ENCODE results near the gene LMBRD1.

The LMBRD1 gene

DNA sequence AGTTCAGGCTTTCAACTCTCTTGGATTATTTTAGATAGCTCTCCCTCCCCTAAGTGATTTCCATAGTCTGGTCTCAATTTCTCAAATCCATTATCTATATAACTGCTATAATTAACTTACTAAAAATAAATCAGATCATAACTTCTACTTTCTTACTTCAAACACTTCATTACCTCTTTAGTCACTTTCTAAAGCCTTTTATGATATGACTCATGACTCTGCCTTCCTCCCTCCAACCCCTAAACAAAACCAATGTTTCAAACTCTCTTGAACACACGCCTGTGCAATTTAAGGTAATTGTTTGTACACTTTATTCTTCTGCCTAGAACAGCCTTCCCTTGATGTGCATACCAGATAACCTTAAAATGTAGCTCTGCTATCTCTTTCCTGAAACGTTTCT lies 100.5 kb downstream of the LMBRD1 start:
- H3K27me3 ChIP-seq (ENCODE audit: control insufficient read depth, low read length): no peaks in the 10 kb centered on the region
- no peak overlapping the region for H3K4me3 ChIP-seq (ENCODE audit: low read length)
- peaks cover 35% of the 10 kb centered on the region for H3K36me3 ChIP-seq (ENCODE audit: control insufficient read depth, low read length)
- no peaks in the 10 kb centered on the region for H3K9me2 ChIP-seq (replicated peaks; ENCODE audit: control insufficient read depth, low read length)
- TF ChIP-seq EZH2phosphoT487 (IDR thresholded peaks at IDR 0.05; ENCODE audit: borderline replicate concordance, low read length): no peak
- TF ChIP-seq, protein P1, sequence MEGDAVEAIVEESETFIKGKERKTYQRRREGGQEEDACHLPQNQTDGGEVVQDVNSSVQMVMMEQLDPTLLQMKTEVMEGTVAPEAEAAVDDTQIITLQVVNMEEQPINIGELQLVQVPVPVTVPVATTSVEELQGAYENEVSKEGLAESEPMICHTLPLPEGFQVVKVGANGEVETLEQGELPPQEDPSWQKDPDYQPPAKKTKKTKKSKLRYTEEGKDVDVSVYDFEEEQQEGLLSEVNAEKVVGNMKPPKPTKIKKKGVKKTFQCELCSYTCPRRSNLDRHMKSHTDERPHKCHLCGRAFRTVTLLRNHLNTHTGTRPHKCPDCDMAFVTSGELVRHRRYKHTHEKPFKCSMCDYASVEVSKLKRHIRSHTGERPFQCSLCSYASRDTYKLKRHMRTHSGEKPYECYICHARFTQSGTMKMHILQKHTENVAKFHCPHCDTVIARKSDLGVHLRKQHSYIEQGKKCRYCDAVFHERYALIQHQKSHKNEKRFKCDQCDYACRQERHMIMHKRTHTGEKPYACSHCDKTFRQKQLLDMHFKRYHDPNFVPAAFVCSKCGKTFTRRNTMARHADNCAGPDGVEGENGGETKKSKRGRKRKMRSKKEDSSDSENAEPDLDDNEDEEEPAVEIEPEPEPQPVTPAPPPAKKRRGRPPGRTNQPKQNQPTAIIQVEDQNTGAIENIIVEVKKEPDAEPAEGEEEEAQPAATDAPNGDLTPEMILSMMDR (IDR thresholded peaks at IDR 0.05; ENCODE audit: low read depth, low read length, poor library complexity, severe bottlenecking): no peak
- no peaks in the 10 kb centered on the region for H3F3A ChIP-seq (ENCODE audit: control insufficient read depth, insufficient read depth)
- no peaks in the 10 kb centered on the region for H3K9me3 ChIP-seq (ENCODE audit: control insufficient read depth, insufficient read depth, low read length)
- H3K79me2 ChIP-seq (ENCODE audit: control insufficient read depth, low read length): no peaks in the 10 kb centered on the region
- no peaks in the 10 kb centered on the region for H3K4me1 ChIP-seq (ENCODE audit: control insufficient read depth, low read length)
- no peak overlapping the region for H3K4me2 ChIP-seq (ENCODE audit: low read length)
- H3K27ac ChIP-seq (ENCODE audit: low read depth, low read length): no peak overlapping the region
- no peaks in the 10 kb centered on the region for H4K20me1 ChIP-seq (ENCODE audit: control insufficient read depth, insufficient read depth, low read depth, low read length)

DNA sequence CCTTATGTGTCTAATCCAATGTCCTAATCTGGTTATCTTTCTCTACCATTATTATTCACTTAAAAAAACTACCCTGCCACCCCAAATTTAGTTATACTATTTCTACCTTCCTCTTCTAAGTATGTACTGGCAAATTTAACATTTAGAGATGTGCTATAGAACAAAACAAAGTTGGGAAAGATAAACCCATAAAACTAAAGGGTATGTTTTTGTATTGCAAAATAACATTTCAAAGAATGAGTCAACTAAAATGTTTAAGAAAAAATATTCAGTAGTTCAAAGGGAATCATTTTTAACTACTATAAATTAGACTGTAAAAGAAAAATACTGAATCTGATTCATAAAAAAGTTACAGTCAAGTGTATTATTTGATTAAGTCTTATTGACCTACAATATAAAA lies 103.0 kb downstream of the LMBRD1 start:
- H3K36me3 ChIP-seq (ENCODE audit: control insufficient read depth, low read length): peaks cover 19% of the 10 kb centered on the region
- H3F3A ChIP-seq (ENCODE audit: control insufficient read depth, insufficient read depth): no peaks in the 10 kb centered on the region
- no peaks in the 10 kb centered on the region for H3K9me2 ChIP-seq (replicated peaks; ENCODE audit: control insufficient read depth, low read length)
- no peaks in the 10 kb centered on the region for H4K20me1 ChIP-seq (ENCODE audit: control insufficient read depth, insufficient read depth, low read depth, low read length)
- no peak overlapping the region for H3K27ac ChIP-seq (ENCODE audit: low read depth, low read length)
- H3K4me1 ChIP-seq (ENCODE audit: control insufficient read depth, low read length): no peaks in the 10 kb centered on the region
- H3K79me2 ChIP-seq (ENCODE audit: control insufficient read depth, low read length): no peaks in the 10 kb centered on the region
- no peak for TF ChIP-seq EZH2phosphoT487 (IDR thresholded peaks at IDR 0.05; ENCODE audit: borderline replicate concordance, low read length)
- TF ChIP-seq, protein P1 (IDR thresholded peaks at IDR 0.05; ENCODE audit: low read depth, low read length, poor library complexity, severe bottlenecking): no peak
- no peaks in the 10 kb centered on the region for H3K9me3 ChIP-seq (ENCODE audit: control insufficient read depth, insufficient read depth, low read length)
- H3K4me3 ChIP-seq (ENCODE audit: low read length): no peak overlapping the region
- no peaks in the 10 kb centered on the region for H3K27me3 ChIP-seq (ENCODE audit: control insufficient read depth, low read length)
- no peak overlapping the region for H3K4me2 ChIP-seq (ENCODE audit: low read length)

DNA sequence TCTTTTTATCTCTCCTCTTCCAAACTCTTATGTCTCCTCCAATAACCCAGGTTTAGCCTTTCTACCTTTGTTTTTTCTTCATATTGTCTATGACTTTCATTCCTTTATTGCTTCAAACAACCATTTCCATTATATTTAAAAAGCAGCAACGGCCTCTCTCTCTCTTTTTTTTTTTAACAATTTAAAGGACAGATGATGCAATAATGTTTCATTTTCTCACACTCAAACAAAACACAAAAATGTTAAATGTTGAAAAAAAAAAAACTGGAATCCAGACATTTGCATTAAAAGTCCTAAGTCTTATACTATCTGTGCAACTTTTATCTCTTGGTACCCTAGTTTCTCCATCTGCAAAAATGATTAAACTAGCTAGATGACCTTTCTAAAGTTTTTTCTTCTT lies 105.8 kb downstream of the LMBRD1 start:
- no peaks in the 10 kb centered on the region for H3K27me3 ChIP-seq (ENCODE audit: control insufficient read depth, low read length)
- no peaks in the 10 kb centered on the region for H3K9me2 ChIP-seq (replicated peaks; ENCODE audit: control insufficient read depth, low read length)

More for the DNA sequence above, 105.8 kb downstream of the LMBRD1 start:
- H3K79me2 ChIP-seq (ENCODE audit: control insufficient read depth, low read length): no peaks in the 10 kb centered on the region
- H3K9me3 ChIP-seq (ENCODE audit: control insufficient read depth, insufficient read depth, low read length): no peaks in the 10 kb centered on the region
- no peaks in the 10 kb centered on the region for H3K36me3 ChIP-seq (ENCODE audit: control insufficient read depth, low read length)
- H3F3A ChIP-seq (ENCODE audit: control insufficient read depth, insufficient read depth): no peaks in the 10 kb centered on the region
- H3K4me2 ChIP-seq (ENCODE audit: low read length): no peak overlapping the region
- no peaks in the 10 kb centered on the region for H4K20me1 ChIP-seq (ENCODE audit: control insufficient read depth, insufficient read depth, low read depth, low read length)
- H3K27ac ChIP-seq (ENCODE audit: low read depth, low read length): no peak overlapping the region
- H3K4me1 ChIP-seq (ENCODE audit: control insufficient read depth, low read length): no peaks in the 10 kb centered on the region
- TF ChIP-seq EZH2phosphoT487 (IDR thresholded peaks at IDR 0.05; ENCODE audit: borderline replicate concordance, low read length): no peak
- TF ChIP-seq, protein P1 (IDR thresholded peaks at IDR 0.05; ENCODE audit: low read depth, low read length, poor library complexity, severe bottlenecking): no peak
- no peak overlapping the region for H3K4me3 ChIP-seq (ENCODE audit: low read length)

All from DOHH2 (cell line).